Karpas-422 (cell line): Measurements from ENCODE around the gene CPN2. TPM values are rescaled to one million over a fixed set of nuclear protein-coding genes. Genes with fewer than 3 reads are reported as not detected.

Experiments used
- DNase-seq: peaks from one replicate; pipeline ENCODE4 v3.0.0-alpha.2; 2015
- H2AFZ ChIP-seq: fragments of 200-600 bp; sonication (generic); 2 replicates; pipeline ENCODE4 v1.6.1; 2014; ENCODE audit warnings: antibody characterized with exemption, low read length, mixed read lengths
- H3K27ac ChIP-seq: fragments of 200-600 bp; sonication (generic); 2 replicates; pipeline ENCODE4 v1.5.1; 2014; ENCODE audit warnings: mild to moderate bottlenecking, low read length, moderate library complexity
- H3K27me3 ChIP-seq: fragments of 200-600 bp; sonication (generic); 2 replicates; pipeline ENCODE4 v1.6.1; 2014; ENCODE audit warnings: low read length, mixed read lengths
- H3K36me3 ChIP-seq: fragments of 200-600 bp; sonication (generic); 2 replicates; pipeline ENCODE4 v1.6.1; 2014; ENCODE audit warnings: low read length, mixed read lengths; ENCODE audit not compliant: insufficient read depth
- H3K4me1 ChIP-seq: fragments of 200-600 bp; sonication (generic); 2 replicates; pipeline ENCODE4 v1.6.1; 2014; ENCODE audit warnings: mild to moderate bottlenecking, low read length, mixed read lengths
- H3K4me2 ChIP-seq: fragments of 200-600 bp; sonication (generic); 2 replicates; pipeline ENCODE4 v1.6.1; 2014; ENCODE audit warnings: low read length, low read depth, mild to moderate bottlenecking; ENCODE audit not compliant: poor library complexity, severe bottlenecking
- H3K4me3 ChIP-seq: fragments of 200-600 bp; sonication (generic); 2 replicates; pipeline ENCODE4 v1.5.1; 2014; ENCODE audit warnings: mild to moderate bottlenecking, antibody characterized with exemption, low read length, mixed read lengths
- H3K79me2 ChIP-seq: fragments of 200-600 bp; sonication (generic); 2 replicates; pipeline ENCODE4 v1.6.1; 2014; ENCODE audit warnings: mild to moderate bottlenecking, low read length, mixed read lengths
- H3K9ac ChIP-seq: fragments of 200-600 bp; sonication (generic); 2 replicates; pipeline ENCODE4 v1.6.0; 2014; ENCODE audit warnings: low read length
- H3K9me2 ChIP-seq: fragments of 200-600 bp; sonication (generic), shearing (Covaris generic); replicated peaks from 2 replicates; pipeline ENCODE4 v1.6.0; 2014; ENCODE audit warnings: mild to moderate bottlenecking, low read length, moderate library complexity; ENCODE audit not compliant: insufficient read depth
- H3K9me3 ChIP-seq: fragments of 300-700, 200-600 bp; sonication (generic); 2 replicates; pipeline ENCODE4 v1.6.1; 2014; ENCODE audit warnings: low read length, mixed read lengths
- H4K20me1 ChIP-seq: fragments of 200-600 bp; sonication (generic); 2 replicates; pipeline ENCODE4 v1.6.1; 2014; ENCODE audit warnings: mild to moderate bottlenecking, antibody characterized with exemption, low read length, low read depth; ENCODE audit not compliant: insufficient read depth
- total RNA-seq: library from RNA; depleted of rRNA; stranded (reverse); fragments of >200 nt; shearing (Covaris generic); gene quantifications from 2 replicates; pipeline ENCODE4 v1.2.3, GENCODE V29; 2014; ENCODE audit warnings: low replicate concordance

The CPN2 gene
- total RNA-seq, 1 experiment from 2014 or later = not detected

- Histone ChIP-seq H2AFZ (peak overlapping the region; percentile 80; the same call in 1 of the 2 replicates), H3K27me3 (no peaks in the 10 kb centered on the region; the same call in 1 of the 2 replicates), H3K4me3 (peak overlapping the region; percentile 62)
Observed at GRCh38 chr3:194315088-194315964, 35.8 kb downstream of the CPN2 start.

GRCh38 chr3:194314388-194315068 lies 36.6 kb downstream of the CPN2 start:
- H3K4me3 ChIP-seq = no peak overlapping the region
- no peak overlapping the region for H3K27ac ChIP-seq
- H3K9me2 ChIP-seq = no peaks in the 10 kb centered on the region
- H3K9ac ChIP-seq = no peak overlapping the region
- no peaks in the 10 kb centered on the region; the same call in 1 of the 2 replicates for H3K27me3 ChIP-seq
- no peaks in the 10 kb centered on the region for H3K79me2 ChIP-seq
- H3K9me3 ChIP-seq = peaks cover 5% of the 10 kb centered on the region; the same call in 1 of the 2 replicates
- no peaks in the 10 kb centered on the region for H3K36me3 ChIP-seq
- H3K4me1 ChIP-seq = peaks cover 8% of the 10 kb centered on the region
- DNase-seq = no peak
- H3K4me2 ChIP-seq = peak overlapping the region; percentile 84
- H4K20me1 ChIP-seq = no peaks in the 10 kb centered on the region
- H2AFZ ChIP-seq = no peak overlapping the region

More at GRCh38 chr3:194315088-194315964, 35.8 kb downstream of the CPN2 start:
- peak; percentile 95 for DNase-seq
- Histone ChIP-seq H3K4me2 (peak overlapping the region; percentile 84), H3K79me2 (no peaks in the 10 kb centered on the region), H3K9me3 (peaks cover 5% of the 10 kb centered on the region; the same call in 1 of the 2 replicates), H3K4me1 (peaks cover 6% of the 10 kb centered on the region), H4K20me1 (no peaks in the 10 kb centered on the region), H3K27ac (no peak overlapping the region), H3K9me2 (no peaks in the 10 kb centered on the region), H3K36me3 (no peaks in the 10 kb centered on the region), H3K9ac (peak overlapping the region; percentile 55)

GRCh38 chr3:194313560-194314387 lies 37.4 kb downstream of the CPN2 start:
- Histone ChIP-seq H3K27ac (no peak overlapping the region), H3K27me3 (no peaks in the 10 kb centered on the region; the same call in 1 of the 2 replicates), H3K9ac (no peak overlapping the region), H3K9me2 (no peaks in the 10 kb centered on the region), H2AFZ (no peak overlapping the region), H3K9me3 (peaks cover 3% of the 10 kb centered on the region; the same call in 1 of the 2 replicates), H3K36me3 (no peaks in the 10 kb centered on the region), H4K20me1 (no peaks in the 10 kb centered on the region), H3K79me2 (no peaks in the 10 kb centered on the region), H3K4me3 (no peak overlapping the region), H3K4me1 (peaks cover 15% of the 10 kb centered on the region), H3K4me2 (no peak overlapping the region)
- no peak for DNase-seq

GRCh38 chr3:194312743-194313281 lies 38.3 kb downstream of the CPN2 start:
- Histone ChIP-seq H3K4me1 (peaks cover 19% of the 10 kb centered on the region), H3K79me2 (no peaks in the 10 kb centered on the region), H3K27me3 (no peaks in the 10 kb centered on the region), H3K9me2 (no peaks in the 10 kb centered on the region), H3K4me3 (no peak overlapping the region), H3K27ac (no peak overlapping the region), H3K9ac (no peak overlapping the region), H3K9me3 (no peaks in the 10 kb centered on the region), H4K20me1 (no peaks in the 10 kb centered on the region), H3K4me2 (no peak overlapping the region), H2AFZ (no peak overlapping the region), H3K36me3 (no peaks in the 10 kb centered on the region)
- DNase-seq = no peak

GRCh38 chr3:194312186-194312742 lies 38.9 kb downstream of the CPN2 start:
- H4K20me1 ChIP-seq = no peaks in the 10 kb centered on the region
- H3K9ac ChIP-seq = no peak overlapping the region
- H3K4me3 ChIP-seq = no peak overlapping the region
- no peaks in the 10 kb centered on the region for H3K9me2 ChIP-seq
- no peaks in the 10 kb centered on the region for H3K27me3 ChIP-seq
- H3K4me1 ChIP-seq = peaks cover 25% of the 10 kb centered on the region
- H3K36me3 ChIP-seq = no peaks in the 10 kb centered on the region
- H3K27ac ChIP-seq = no peak overlapping the region
- H3K9me3 ChIP-seq = no peaks in the 10 kb centered on the region
- DNase-seq = no peak
- no peak overlapping the region for H2AFZ ChIP-seq
- no peak overlapping the region for H3K4me2 ChIP-seq
- no peaks in the 10 kb centered on the region for H3K79me2 ChIP-seq

GRCh38 chr3:194311000-194311399 lies 40.1 kb downstream of the CPN2 start:
- Histone ChIP-seq H3K4me3 (no peak overlapping the region), H3K27ac (no peak overlapping the region), H3K79me2 (no peaks in the 10 kb centered on the region), H3K4me2 (no peak overlapping the region), H3K9me2 (no peaks in the 10 kb centered on the region), H3K27me3 (no peaks in the 10 kb centered on the region), H3K9ac (no peak overlapping the region), H3K36me3 (no peaks in the 10 kb centered on the region), H3K4me1 (peaks cover 37% of the 10 kb centered on the region), H2AFZ (no peak overlapping the region), H4K20me1 (peaks cover 5% of the 10 kb centered on the region; the same call in 1 of the 2 replicates), H3K9me3 (no peaks in the 10 kb centered on the region)
- DNase-seq = no peak

DNA sequence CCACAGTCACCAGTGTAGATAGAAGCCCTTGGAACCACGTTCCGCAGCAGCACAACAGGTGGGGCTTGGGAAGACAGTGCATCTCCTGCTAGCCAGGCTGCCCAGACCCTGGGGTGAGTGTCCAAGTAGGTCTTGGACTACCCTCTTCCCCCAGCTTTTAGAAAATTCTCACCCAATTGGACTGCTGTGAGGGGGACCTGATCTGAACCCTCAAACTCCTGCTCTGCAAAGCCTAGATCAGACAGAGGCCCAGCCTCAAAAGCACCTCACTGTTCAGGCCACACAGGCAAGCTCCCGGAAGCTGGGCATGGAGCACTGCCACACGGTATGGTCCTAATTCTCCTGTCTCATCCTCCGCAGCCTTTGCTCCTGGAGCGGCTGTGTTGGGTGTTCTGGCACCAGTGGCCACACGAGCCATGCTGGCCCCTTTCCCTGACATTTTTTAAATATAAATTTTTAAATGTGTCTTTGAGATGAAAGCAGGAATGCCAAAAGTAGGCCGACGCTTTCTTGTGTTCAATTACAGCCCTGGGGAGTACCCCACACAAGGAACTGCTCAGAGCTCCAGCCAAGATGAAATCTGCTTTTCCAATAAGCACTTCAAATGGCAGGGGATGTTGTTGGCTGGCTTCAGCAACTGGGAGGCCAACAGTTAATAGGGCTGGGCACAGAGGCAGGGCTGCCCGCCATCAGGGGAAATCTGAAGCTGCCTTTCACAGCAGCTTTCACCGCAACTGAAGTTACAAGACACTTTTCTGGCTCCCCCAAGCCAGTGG lies 40.9 kb downstream of the CPN2 start:
- H3K9me3 ChIP-seq = no peaks in the 10 kb centered on the region
- H3K9me2 ChIP-seq = no peaks in the 10 kb centered on the region
- no peaks in the 10 kb centered on the region for H3K79me2 ChIP-seq
- H4K20me1 ChIP-seq = peaks cover 10% of the 10 kb centered on the region; the same call in 1 of the 2 replicates
- H2AFZ ChIP-seq = no peak overlapping the region
- no peak for DNase-seq
- no peak overlapping the region for H3K9ac ChIP-seq
- H3K36me3 ChIP-seq = no peaks in the 10 kb centered on the region
- H3K4me1 ChIP-seq = peaks cover 38% of the 10 kb centered on the region
- H3K27me3 ChIP-seq = no peaks in the 10 kb centered on the region
- H3K27ac ChIP-seq = no peak overlapping the region
- H3K4me2 ChIP-seq = no peak overlapping the region
- no peak overlapping the region for H3K4me3 ChIP-seq
